ENCODE measurements around the gene FNDC11.
A peak's percentile ranks its signal among the peaks of the same experiment; 100 is the strongest.
"Not testable (repeated sequence)": the region's sequence is repeated elsewhere in the genome, so short reads cannot be mapped to it uniquely, and the experiment has no call there.

FNDC11 gene

GRCh38 chr20:63553933-63554290 is at the start of gene FNDC11:
FNDC11 (plus strand) TSS chr20:63554159; CDS start chr20:63555664, 1,505 bp downstream.
- DNase-seq (ENCODE audit: low read depth in 2 of 2), result no peak

- DNase-seq (ENCODE audit: low read depth in 2 of 2), result no peak
Measured at GRCh38 chr20:63504642-63505041, 49.3 kb upstream of the FNDC11 start.

DNA sequence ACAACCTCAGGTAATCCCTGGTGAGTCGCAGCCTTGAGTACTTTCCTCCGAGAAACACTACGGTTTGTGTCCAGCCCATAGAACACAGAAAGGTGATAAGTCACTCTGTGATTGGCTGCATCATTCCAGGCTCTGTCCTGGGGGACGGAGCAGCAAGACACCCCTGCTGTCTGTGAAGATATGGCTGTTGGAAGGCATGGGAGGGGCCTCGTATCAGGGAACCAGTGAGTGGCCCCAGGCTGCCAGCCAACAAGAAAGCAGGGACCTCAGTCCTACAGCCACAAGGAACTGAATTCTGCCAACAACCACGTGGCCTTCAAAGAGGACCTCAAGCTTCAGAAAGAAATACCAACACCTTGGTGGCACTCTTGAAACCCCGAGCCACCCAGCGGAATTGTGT is 48.7 kb upstream of the FNDC11 start:
- no peak for DNase-seq (ENCODE audit: low read depth in 2 of 2)

DNA sequence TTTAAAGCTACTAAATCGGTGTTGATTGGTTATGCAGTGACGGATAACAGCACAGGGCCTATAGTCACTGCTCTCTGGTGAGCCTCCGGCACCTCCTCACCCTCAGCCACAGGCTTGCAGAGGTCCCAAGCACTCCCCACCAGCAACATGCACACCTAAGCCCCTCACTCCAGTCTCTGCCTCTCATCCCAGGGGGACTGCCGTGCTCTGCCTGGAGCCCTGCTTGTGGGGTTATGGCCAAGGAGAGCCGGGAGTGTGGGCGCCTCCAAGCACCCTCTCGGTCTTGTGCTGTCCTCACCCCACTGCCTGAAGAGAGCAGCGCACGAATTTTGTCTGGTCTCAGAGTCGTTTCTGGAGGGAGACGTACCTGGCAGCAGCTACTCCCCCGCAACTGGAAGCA is 48.2 kb upstream of the FNDC11 start:
- DNase-seq (ENCODE audit: low read depth in 2 of 2), result no peak

DNA sequence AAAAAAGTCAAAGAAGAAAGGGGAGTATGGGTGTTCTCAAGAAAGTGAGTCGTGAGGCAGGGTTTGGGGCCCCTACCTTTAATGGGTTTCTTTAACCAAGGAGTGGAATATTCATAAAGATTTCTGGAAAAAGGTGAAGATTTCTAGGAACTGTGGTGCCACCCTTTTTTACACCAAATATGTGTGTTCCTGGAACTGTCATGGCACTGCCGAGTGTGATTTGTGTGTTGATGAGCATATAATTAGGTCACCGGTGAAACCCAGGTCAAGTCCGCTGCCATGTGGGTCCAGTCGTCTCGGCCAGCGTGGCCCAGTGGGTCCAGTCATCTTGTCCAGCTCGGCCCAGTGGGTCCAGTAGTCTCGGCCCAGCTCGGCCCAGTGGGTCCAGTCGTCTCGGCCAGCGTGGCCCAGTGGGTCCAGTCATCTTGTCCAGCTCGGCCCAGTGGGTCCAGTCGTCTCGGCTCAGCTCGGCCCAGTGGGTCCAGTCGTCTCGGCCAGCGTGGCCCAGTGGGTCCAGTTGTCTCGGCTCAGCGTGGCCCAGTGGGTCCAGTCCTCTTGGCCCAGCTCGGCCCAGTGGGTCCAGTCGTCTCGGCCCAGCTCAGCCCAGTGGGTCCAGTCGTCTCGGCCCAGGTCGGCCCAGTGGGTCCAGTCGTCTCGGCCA is 46.7 kb upstream of the FNDC11 start:
- DNase-seq (ENCODE audit: low read depth in 2 of 2), result no peak

DNA sequence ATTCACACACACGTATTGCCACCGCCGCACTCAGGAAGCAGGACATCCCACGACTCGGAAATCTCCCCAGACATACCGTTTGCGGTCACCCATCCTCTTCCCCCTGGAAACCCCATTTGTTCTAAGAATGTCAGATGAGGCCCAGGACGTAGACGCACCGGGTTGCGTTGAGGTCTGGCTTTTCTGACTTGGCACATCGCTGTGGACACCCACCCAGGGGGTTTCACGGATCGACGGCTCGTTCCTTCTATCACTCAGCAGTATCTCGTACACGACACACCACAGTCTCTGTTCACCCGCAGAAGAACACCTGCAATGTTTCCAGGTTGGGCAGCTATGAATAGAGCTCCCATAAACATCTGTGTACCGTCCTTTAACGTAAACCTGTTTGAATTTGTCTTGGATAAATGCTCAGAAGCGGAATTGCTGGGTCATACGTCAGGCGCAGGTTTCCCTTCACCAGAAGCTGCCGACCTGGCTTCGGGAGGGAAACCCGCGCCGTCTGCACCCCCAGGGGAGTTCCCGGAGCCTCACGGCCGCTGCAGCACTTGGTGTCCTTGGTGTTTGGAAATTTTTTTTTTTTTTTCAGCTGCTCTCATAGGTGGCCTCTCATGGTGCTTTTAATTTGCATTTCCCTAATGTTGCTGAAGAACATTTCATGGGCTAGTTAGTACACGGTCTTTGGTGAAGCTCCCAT is 45.7 kb upstream of the FNDC11 start:
- DNase-seq (ENCODE audit: low read depth in 2 of 2), result no peak

- no peak for DNase-seq (ENCODE audit: low read depth in 2 of 2)
Measured at GRCh38 chr20:63509088-63509564, 44.8 kb upstream of the FNDC11 start.

GRCh38 chr20:63513207-63513606 is 40.8 kb upstream of the FNDC11 start:
- no peak for DNase-seq (ENCODE audit: low read depth in 2 of 2)

DNA sequence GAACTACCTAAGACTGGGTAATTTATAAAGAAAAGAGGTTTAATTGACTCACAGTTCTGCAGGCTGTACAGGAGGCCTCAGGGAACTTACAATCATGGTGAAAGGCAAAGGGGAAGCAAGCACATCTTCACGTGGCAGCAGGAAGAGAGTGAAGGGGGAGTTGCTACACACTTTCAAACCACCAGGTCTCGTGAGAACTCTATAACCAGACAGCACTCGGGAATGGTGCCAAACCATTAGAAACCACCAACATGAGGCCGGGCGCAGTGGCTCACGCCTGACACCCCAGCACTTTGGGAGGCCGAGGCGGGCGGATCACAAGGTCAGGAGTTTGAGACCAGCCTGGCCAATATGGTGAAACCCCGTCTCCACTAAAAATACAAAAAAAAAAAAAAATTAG is 39.4 kb upstream of the FNDC11 start:
- not testable (repeated sequence) for DNase-seq (ENCODE audit: low read depth in 2 of 2)

GRCh38 chr20:63517376-63518309 is 36.3 kb upstream of the FNDC11 start:
- DNase-seq (ENCODE audit: low read depth in 2 of 2), result no peak

- no peak for DNase-seq (ENCODE audit: low read depth in 2 of 2)
Measured at GRCh38 chr20:63518351-63518861, 35.6 kb upstream of the FNDC11 start.

- DNase-seq (ENCODE audit: low read depth in 2 of 2), result no peak
Measured at GRCh38 chr20:63518946-63519667, 34.9 kb upstream of the FNDC11 start.

- peak; percentile 9 to 20 for DNase-seq (ENCODE audit: low read depth in 2 of 2)
Measured at GRCh38 chr20:63519668-63520503, 34.1 kb upstream of the FNDC11 start.

DNA sequence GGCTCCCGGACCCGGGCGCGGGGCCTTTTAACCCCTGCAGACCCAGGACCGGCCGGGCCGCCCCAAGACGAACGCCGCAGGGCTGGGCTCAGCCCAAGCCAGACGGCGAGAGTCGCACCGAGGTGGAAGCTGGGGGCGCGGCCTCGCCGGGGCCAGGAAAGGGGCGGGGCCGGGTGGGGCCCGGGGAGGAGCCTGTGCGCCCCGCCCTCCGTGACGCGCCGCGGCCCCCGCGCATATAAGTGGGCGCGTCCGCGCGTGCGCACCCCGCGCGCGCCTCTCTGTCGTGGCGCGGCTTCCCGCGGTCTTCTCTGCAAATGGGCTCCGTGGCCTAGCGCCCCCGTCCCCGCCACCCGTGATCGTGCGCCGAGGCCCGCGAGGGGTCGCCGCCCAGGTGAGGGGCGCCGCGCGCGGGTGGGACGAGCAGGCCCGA is 33.4 kb upstream of the FNDC11 start, which contains the start of gene PPDPF:
Gene PPDPF, plus strand, starts transcription at position 262 of the 430 bp plus-strand sequence. CDS start 544 bp downstream, outside the sequence.
- peak; percentile 49 to 54 for DNase-seq (ENCODE audit: low read depth in 2 of 2)

DNA sequence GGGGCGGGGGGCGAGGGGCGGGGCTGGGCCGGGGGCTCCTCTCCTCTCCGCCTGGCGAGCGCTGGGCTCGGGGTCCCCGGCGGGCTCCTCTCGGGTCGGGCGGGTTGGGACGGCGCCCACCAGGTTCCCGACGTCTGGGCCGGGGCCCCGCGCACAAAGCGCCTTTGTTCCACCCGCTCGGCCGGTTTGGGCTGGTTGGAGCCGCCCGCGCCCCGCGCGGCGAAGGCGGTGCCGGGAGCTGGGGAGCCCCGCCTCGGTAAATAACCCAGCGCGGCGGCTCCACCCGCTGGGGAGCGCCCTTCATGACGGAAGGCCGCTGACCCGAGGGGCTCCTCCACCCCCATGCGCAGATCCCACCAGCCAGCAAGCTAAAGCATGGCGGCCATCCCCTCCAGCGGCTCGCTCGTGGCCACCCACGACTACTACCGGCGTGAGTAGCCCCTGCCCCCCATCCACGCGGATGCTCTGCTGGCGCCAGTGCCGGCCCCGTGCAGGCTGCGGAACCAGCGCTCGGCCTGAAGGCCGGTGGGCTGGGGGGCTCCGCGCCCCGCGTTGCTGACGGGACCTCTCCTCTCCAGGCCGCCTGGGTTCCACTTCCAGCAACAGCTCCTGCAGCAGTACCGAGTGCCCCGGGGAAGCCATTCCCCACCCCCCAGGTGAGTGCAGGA is 32.9 kb upstream of the FNDC11 start:
- peak; percentile 19 to 29 for DNase-seq (ENCODE audit: low read depth in 2 of 2)

DNA sequence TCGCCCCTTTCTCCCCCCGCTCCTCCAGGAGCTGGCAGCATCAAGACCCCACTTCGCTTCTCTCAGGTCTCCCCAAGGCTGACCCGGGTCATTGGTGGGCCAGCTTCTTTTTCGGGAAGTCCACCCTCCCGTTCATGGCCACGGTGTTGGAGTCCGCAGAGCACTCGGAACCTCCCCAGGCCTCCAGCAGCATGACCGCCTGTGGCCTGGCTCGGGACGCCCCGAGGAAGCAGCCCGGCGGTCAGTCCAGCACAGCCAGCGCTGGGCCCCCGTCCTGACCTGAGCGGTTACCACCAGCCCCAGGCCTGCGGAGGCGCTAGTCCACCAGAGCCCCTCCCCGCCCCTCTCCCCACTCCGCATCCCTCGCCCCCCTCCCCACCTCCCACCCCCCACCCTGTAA is 32.4 kb upstream of the FNDC11 start:
- no peak for DNase-seq (ENCODE audit: low read depth in 2 of 2)

- no peak for DNase-seq (ENCODE audit: low read depth in 2 of 2)
Measured at GRCh38 chr20:63522091-63522868, 31.7 kb upstream of the FNDC11 start.

DNA sequence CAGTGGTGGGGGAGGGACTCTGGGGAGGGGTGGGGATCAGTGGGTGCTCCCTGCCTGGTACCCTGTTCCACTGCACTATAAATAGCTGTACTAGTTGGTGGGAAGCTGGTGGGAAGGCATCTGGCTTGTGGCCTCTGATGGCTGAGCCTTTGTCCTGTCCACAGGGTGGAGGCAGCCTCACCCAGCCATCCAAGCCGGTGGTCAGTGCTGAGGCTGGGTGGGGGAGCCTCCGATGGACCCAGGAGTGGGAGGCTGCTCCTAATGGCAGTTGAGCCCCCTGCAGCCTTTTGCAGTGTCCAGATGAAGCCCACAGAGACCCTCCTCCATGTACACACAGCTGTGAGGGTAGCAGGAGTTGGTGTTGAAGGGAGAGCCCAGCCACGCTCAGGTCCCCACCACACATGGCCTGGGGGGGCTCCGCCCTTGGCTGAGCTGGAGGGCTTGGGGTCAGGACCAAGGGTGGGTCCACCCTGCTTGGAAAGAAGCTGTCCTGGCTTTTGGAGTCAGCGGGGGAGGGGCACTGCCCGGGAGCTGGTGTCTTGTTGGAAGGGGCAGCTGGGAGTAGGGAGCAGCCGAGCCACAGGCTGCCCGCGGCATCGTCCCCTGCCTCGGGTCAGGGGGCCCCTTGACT is 30.9 kb upstream of the FNDC11 start:
- no peak for DNase-seq (ENCODE audit: low read depth in 2 of 2)
